ENCODE measurements around the gene FDX1.

FDX1 gene

GRCh38 chr11:110432713-110433392 lies 3.1 kb downstream of the FDX1 start:
- in situ Hi-C loops (cut with HindIII; ENCODE audit: low sequenced_read_pairs) = no loop called here
- TF ChIP-seq CTCF (IDR thresholded peaks at IDR 0.05; ENCODE audit: low read depth, low read length, missing control alignments) = no peak
- H3K4me3 ChIP-seq (ENCODE audit: low read depth, low read length) = no peak overlapping the region
- DNase-seq (ENCODE audit: low read depth) = no peak

- in situ Hi-C loops (cut with HindIII; ENCODE audit: low sequenced_read_pairs) = no loop called here
- TF ChIP-seq CTCF (IDR thresholded peaks at IDR 0.05; ENCODE audit: low read depth, low read length, missing control alignments) = peak; percentile 30
Observed at GRCh38 chr11:110433393-110434333, 3.9 kb downstream of the FDX1 start.

GRCh38 chr11:110434952-110435779 lies 5.4 kb downstream of the FDX1 start:
- in situ Hi-C loops (cut with HindIII; ENCODE audit: low sequenced_read_pairs) = no loop called here
- no peak overlapping the region for H3K4me3 ChIP-seq (ENCODE audit: low read depth, low read length)
- TF ChIP-seq CTCF (IDR thresholded peaks at IDR 0.05; ENCODE audit: low read depth, low read length, missing control alignments) = peak; percentile 24
- DNase-seq (ENCODE audit: low read depth) = no peak

More at GRCh38 chr11:110433393-110434333, 3.9 kb downstream of the FDX1 start:
- H3K4me3 ChIP-seq (ENCODE audit: low read depth, low read length) = no peak overlapping the region
- DNase-seq (ENCODE audit: low read depth) = no peak

GRCh38 chr11:110435780-110436717 lies 6.3 kb downstream of the FDX1 start:
- in situ Hi-C loops (cut with HindIII; ENCODE audit: low sequenced_read_pairs) = no loop called here
- no peak overlapping the region for H3K4me3 ChIP-seq (ENCODE audit: low read depth, low read length)
- TF ChIP-seq CTCF (IDR thresholded peaks at IDR 0.05; ENCODE audit: low read depth, low read length, missing control alignments) = no peak
- no peak for DNase-seq (ENCODE audit: low read depth)

GRCh38 chr11:110438017-110438416 lies 8.3 kb downstream of the FDX1 start:
- no peak for DNase-seq (ENCODE audit: low read depth)
- in situ Hi-C loops (cut with HindIII; ENCODE audit: low sequenced_read_pairs) = no loop called here

More at GRCh38 chr11:110438017-110438416, 8.3 kb downstream of the FDX1 start:
- no peak overlapping the region for H3K4me3 ChIP-seq (ENCODE audit: low read depth, low read length)
- TF ChIP-seq CTCF (IDR thresholded peaks at IDR 0.05; ENCODE audit: low read depth, low read length, missing control alignments) = no peak

Measured in astrocyte of the cerebellum (primary cell).